Measurements from ENCODE around the gene SAMD7.

Gene SAMD7

GRCh38 chr3:169966951-169967915, 55.9 kb downstream of the SAMD7 start:
- DNase-seq, result peak; percentile 54

DNA sequence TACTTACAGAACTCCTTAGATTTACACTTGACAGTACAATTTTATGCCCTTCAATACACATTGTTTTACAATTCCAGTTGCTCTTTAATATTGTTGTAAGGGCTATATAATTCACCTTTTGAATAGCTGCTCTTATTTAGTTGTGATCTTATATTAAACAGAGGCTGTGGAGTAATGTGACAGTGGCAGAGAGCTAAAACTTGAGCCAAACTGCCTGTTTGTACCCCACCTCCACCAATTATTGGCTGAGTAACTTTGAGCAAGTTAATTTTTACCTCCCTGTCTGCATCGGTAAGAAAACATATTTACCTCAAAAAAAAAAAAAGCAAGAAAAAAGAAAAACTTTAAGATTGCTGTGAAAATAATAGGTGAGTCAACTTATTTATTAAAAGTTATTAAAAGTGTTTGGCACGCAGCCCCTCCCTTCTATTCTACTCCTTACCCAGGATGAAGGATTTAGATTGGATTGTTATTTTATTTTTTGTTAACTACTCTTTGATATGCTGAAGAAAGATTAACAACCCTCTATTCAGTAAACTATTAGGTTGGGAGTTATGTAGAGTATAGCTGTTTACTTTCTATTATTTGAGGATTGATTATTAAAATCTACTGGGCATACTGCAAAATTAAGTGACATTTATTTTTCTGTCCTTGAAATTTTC, 57.0 kb downstream of the SAMD7 start:
- no peak for DNase-seq

DNA sequence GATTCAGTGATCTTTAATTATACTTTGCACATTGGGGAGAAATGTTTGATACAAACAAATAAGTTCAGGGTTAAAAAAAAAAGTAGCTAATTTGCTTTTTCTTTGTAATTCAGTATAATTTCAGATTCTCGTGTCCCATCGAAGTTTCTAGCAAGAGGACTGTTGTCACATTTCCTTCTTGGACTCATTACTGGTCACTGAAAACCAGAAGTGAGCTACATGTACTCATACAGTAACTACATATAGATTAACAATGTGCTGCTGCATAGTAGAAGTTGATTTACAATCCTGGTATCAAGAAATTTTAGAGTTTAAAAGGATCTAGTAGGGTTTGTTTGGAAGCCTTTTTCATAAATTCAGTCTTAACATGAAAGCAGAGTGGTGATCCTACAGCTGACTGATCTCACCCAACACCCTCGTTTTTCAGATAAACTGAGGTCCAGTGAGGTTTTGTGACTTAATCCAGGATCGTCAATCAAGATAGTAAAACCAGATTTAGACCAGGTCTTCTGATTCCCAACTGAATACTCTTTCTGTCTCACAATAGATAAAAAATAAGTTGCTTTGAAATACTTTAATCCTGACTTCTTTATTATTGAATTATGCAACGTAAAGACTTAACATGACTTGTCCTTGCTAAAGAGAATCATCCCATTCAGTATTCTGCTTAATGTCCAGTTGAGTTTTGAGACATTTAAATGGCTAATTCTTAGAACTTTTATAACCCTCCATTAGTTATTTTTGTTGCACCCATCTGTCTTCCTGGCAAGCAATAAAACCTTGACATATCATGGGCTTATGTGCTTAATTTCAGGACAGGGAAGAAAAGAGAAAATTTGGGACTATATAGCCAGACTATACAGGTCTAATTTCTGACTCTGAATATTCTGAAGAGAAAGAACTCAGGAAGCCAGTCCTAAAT, 58.1 kb downstream of the SAMD7 start:
- no peak for DNase-seq

GRCh38 chr3:169970847-169971246, 59.5 kb downstream of the SAMD7 start:
- no peak for DNase-seq

- no peak for DNase-seq
Observed at GRCh38 chr3:169971522-169971921, 60.1 kb downstream of the SAMD7 start.

- DNase-seq, result no peak
Observed at GRCh38 chr3:169980055-169980454, 68.7 kb downstream of the SAMD7 start.

DNA sequence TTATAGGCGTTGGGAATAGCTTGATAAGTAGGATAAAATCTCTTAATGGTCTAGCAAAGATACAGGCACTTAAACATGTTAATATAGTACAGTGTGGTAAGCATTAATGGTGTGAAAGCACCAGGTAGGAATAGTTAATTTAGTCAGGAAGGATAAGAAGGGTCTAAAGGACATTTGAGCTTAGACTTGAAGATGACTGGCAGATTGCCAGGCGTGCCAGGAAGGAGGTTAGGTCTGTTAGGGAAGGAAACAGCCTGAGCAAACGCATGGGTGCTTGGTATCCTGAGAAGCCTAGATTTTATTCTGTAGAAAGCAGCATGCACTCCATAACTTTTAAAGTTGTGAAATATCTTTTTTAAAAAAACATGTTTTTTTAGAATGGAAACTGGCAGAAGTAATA, 72.9 kb downstream of the SAMD7 start:
- no peak for DNase-seq
